ENCODE measurements around the gene COG4.

- no peak for TF ChIP-seq POLR2A (IDR thresholded peaks at IDR 0.05)
- no peak for TF ChIP-seq CTCF (IDR thresholded peaks at IDR 0.05)
Measured at GRCh38 chr16:70481929-70482536, 41.3 kb downstream of the COG4 start.

All from adrenal gland (tissue), 5 donors.